PC-9 (cell line): ENCODE data around the gene PTPRD.

Experiments
- EZH2 ChIP-seq: fragments of 200-600 bp; sonication (generic); IDR thresholded peaks from 2 replicates; pipeline ENCODE4 v1.8.0; 2017; ENCODE audit warnings: antibody characterized with exemption, low read depth
- TF ChIP-seq, protein P1 (sequence below): fragments of 200-600 bp; sonication (generic); conservative IDR thresholded peaks from 2 replicates; pipeline ENCODE4 v1.6.1; 2017; ENCODE audit warnings: mixed run types, antibody characterized with exemption, mild to moderate bottlenecking, moderate library complexity

DNA sequence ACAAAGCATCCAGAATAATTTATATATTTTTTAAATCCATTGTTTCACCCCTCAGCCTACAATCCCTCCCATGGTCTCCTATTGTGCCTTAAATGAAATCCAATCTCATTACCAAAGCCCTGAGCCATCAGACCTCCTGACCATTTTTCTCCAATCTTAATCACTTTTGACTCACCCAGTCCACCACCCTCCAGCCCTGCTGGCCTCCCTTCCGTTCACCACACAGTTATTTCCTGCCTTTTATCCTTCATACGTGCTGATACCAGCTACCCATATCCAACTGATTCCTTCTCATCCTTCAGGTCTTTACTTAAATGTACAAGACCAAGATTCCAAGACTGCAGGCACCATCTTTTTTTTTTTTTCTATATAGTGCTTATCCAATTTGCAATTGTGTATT, 1786.5 kb downstream of the PTPRD start:
- TF ChIP-seq, protein P1, sequence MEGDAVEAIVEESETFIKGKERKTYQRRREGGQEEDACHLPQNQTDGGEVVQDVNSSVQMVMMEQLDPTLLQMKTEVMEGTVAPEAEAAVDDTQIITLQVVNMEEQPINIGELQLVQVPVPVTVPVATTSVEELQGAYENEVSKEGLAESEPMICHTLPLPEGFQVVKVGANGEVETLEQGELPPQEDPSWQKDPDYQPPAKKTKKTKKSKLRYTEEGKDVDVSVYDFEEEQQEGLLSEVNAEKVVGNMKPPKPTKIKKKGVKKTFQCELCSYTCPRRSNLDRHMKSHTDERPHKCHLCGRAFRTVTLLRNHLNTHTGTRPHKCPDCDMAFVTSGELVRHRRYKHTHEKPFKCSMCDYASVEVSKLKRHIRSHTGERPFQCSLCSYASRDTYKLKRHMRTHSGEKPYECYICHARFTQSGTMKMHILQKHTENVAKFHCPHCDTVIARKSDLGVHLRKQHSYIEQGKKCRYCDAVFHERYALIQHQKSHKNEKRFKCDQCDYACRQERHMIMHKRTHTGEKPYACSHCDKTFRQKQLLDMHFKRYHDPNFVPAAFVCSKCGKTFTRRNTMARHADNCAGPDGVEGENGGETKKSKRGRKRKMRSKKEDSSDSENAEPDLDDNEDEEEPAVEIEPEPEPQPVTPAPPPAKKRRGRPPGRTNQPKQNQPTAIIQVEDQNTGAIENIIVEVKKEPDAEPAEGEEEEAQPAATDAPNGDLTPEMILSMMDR, result no peak
- TF ChIP-seq EZH2, result no peak
